ENCODE results near the gene MARCHF6.

MARCHF6 gene

GRCh38 chr5:10306806-10307205 lies 46.7 kb upstream of the MARCHF6 start:
- TF ChIP-seq TAF1 (IDR thresholded peaks at IDR 0.05; ENCODE audit: borderline replicate concordance, insufficient read depth, low read length) (no peak), SIN3A (IDR thresholded peaks at IDR 0.05; ENCODE audit: borderline replicate concordance, insufficient read depth, low read length) (no peak), POLR2AphosphoS5 (IDR thresholded peaks at IDR 0.05; ENCODE audit: low read depth, low read length) (no peak), FOXP2 (optimal IDR thresholded peaks at IDR 0.05; ENCODE audit: borderline replicate concordance, extremely low read depth, extremely low read length, insufficient read depth) (no peak)
- TF ChIP-seq, protein P1, sequence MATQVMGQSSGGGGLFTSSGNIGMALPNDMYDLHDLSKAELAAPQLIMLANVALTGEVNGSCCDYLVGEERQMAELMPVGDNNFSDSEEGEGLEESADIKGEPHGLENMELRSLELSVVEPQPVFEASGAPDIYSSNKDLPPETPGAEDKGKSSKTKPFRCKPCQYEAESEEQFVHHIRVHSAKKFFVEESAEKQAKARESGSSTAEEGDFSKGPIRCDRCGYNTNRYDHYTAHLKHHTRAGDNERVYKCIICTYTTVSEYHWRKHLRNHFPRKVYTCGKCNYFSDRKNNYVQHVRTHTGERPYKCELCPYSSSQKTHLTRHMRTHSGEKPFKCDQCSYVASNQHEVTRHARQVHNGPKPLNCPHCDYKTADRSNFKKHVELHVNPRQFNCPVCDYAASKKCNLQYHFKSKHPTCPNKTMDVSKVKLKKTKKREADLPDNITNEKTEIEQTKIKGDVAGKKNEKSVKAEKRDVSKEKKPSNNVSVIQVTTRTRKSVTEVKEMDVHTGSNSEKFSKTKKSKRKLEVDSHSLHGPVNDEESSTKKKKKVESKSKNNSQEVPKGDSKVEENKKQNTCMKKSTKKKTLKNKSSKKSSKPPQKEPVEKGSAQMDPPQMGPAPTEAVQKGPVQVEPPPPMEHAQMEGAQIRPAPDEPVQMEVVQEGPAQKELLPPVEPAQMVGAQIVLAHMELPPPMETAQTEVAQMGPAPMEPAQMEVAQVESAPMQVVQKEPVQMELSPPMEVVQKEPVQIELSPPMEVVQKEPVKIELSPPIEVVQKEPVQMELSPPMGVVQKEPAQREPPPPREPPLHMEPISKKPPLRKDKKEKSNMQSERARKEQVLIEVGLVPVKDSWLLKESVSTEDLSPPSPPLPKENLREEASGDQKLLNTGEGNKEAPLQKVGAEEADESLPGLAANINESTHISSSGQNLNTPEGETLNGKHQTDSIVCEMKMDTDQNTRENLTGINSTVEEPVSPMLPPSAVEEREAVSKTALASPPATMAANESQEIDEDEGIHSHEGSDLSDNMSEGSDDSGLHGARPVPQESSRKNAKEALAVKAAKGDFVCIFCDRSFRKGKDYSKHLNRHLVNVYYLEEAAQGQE (IDR thresholded peaks at IDR 0.05; ENCODE audit: insufficient read depth in 1 of 2, low read depth in 2 of 2, low read length in 2 of 2): no peak

DNA sequence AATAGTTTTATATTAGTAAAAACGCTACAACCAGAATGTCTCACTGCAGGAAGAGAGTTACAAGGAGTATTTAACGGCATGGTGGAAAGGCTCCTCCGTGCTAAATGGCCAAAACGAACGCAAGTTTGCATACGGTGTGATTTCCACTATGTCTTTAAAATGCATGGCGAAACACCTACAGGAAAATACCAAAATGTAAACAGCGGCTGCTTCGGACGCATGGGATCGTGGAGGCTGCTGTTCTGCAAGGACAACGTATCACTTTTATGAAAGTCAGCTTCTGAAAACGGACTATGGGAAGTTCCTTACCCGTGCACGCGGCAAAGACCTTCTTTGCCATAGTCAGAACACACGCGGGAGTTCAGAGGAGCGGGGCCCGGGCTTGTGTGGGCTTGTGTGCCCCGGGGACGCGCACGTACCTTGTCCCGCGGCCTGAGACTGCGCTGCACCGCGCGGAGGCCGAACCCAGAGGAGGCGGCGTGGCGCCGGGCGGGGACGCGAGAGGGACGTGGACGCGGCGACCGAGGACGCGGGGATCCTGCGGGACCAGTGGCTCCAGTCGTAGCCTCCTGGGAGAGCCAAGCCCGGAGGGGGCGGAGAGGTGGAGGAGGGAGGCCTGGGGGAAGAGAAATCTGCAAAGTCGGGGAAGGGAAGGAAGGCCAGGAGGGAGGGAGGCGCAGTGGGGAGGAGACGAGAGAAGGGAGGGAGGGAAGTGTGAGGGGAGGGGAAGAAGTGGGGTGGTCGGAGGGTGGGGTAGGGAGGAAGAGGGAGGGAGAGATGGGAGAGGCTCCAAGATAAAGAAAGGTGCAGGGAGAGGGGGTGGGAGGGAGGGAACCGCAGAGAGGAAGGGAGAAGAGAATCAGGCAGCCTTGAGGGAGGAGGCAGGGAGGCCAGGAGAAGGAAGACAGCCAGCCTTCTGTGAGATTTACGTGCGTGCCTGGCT lies 46.0 kb upstream of the MARCHF6 start, which contains the start of gene CMBL:
TSS of gene CMBL (minus strand) at position 697 of the 943 bp plus-strand sequence. CDS start 17,140 bp downstream, outside the sequence.
- TF ChIP-seq FOXP2 (optimal IDR thresholded peaks at IDR 0.05; ENCODE audit: borderline replicate concordance, extremely low read depth, extremely low read length, insufficient read depth): no peak
- TF ChIP-seq TAF1 (IDR thresholded peaks at IDR 0.05; ENCODE audit: borderline replicate concordance, insufficient read depth, low read length): no peak
- TF ChIP-seq, protein P1 (IDR thresholded peaks at IDR 0.05; ENCODE audit: insufficient read depth in 1 of 2, low read depth in 2 of 2, low read length in 2 of 2): no peak
- TF ChIP-seq SIN3A (IDR thresholded peaks at IDR 0.05; ENCODE audit: borderline replicate concordance, insufficient read depth, low read length): no peak
- no peak for TF ChIP-seq POLR2AphosphoS5 (IDR thresholded peaks at IDR 0.05; ENCODE audit: low read depth, low read length)

GRCh38 chr5:10308844-10309243 lies 44.7 kb upstream of the MARCHF6 start:
- TF ChIP-seq FOXP2 (optimal IDR thresholded peaks at IDR 0.05; ENCODE audit: borderline replicate concordance, extremely low read depth, extremely low read length, insufficient read depth): no peak
- no peak for TF ChIP-seq SIN3A (IDR thresholded peaks at IDR 0.05; ENCODE audit: borderline replicate concordance, insufficient read depth, low read length)
- no peak for TF ChIP-seq POLR2AphosphoS5 (IDR thresholded peaks at IDR 0.05; ENCODE audit: low read depth, low read length)
- TF ChIP-seq TAF1 (IDR thresholded peaks at IDR 0.05; ENCODE audit: borderline replicate concordance, insufficient read depth, low read length): no peak

- TF ChIP-seq SIN3A (IDR thresholded peaks at IDR 0.05; ENCODE audit: borderline replicate concordance, insufficient read depth, low read length) (no peak), POLR2AphosphoS5 (IDR thresholded peaks at IDR 0.05; ENCODE audit: low read depth, low read length) (no peak), TAF1 (IDR thresholded peaks at IDR 0.05; ENCODE audit: borderline replicate concordance, insufficient read depth, low read length) (no peak), FOXP2 (optimal IDR thresholded peaks at IDR 0.05; ENCODE audit: borderline replicate concordance, extremely low read depth, extremely low read length, insufficient read depth) (no peak)
- TF ChIP-seq, protein P1 (IDR thresholded peaks at IDR 0.05; ENCODE audit: insufficient read depth in 1 of 2, low read depth in 2 of 2, low read length in 2 of 2): no peak
Measured at GRCh38 chr5:10310066-10310779, 43.3 kb upstream of the MARCHF6 start.
